Keratinocyte (primary cell): ENCODE results near the gene OARD1.

Source experiments
- CTCF ChIP-seq, 3 experiments: IDR thresholded peaks in 1 of 3; conservative IDR thresholded peaks in 1 of 3; optimal IDR thresholded peaks in 1 of 3; 2 replicates in 2 of 3; 3 replicates in 1 of 3; pipeline versions ENCODE3 to v1.5.1; 2011; ENCODE audit warnings: low read length in 3 of 3, mild to moderate bottlenecking in 3 of 3, moderate library complexity in 2 of 3, control low read depth in 1 of 3, inconsistent platforms in 1 of 3; ENCODE audit not compliant: insufficient read depth in 2 of 3; ENCODE audit errors: extremely low read depth in 1 of 3
- EZH2 ChIP-seq: IDR thresholded peaks from one replicate; pipeline ENCODE4 v1.6.1; 2012; ENCODE audit warnings: inconsistent platforms, mild to moderate bottlenecking, low read length, moderate library complexity

- TF ChIP-seq CTCF (optimal IDR thresholded peaks at IDR 0.05 in 1 of 3, IDR thresholded peaks at IDR 0.05 in 1 of 3, conservative IDR thresholded peaks at IDR 0.05 in 1 of 3; ENCODE audit: extremely low read depth in 1 of 3, insufficient read depth in 2 of 3, low read length in 3 of 3) = no peak
- no peak for TF ChIP-seq EZH2
These were observed 28.7 kb upstream of the OARD1 start for GRCh38 chr6:41100871-41101287.
